ENCODE measurements around the gene RALA. TPM values are rescaled to one million over a fixed set of nuclear protein-coding genes. Genes with fewer than 3 reads are reported as not detected.
"Not testable (repeated sequence)": the region's sequence is repeated elsewhere in the genome, so short reads cannot be mapped to it uniquely, and the experiment has no call there.

RALA gene
- total RNA-seq, 1 donor from 2014 or later, result 26.7 TPM

GRCh38 chr7:39721919-39722597, 98.7 kb downstream of the RALA start:
- DNase-seq (ENCODE audit: low spot score), result no peak

- no peak for DNase-seq (ENCODE audit: low spot score)
Observed at GRCh38 chr7:39727231-39728012, 104.0 kb downstream of the RALA start.

- peak; percentile 99 for DNase-seq (ENCODE audit: low spot score)
Observed at GRCh38 chr7:39732837-39733804, 109.7 kb downstream of the RALA start.

- DNase-seq (ENCODE audit: low spot score), result no peak
Observed at GRCh38 chr7:39733881-39734632, 110.7 kb downstream of the RALA start.

GRCh38 chr7:39734633-39735004, 111.2 kb downstream of the RALA start:
- DNase-seq (ENCODE audit: low spot score), result no peak

- DNase-seq (ENCODE audit: low spot score), result no peak
Observed at GRCh38 chr7:39735903-39736302, 112.5 kb downstream of the RALA start.

GRCh38 chr7:39741942-39742623, 118.7 kb downstream of the RALA start:
- DNase-seq (ENCODE audit: low spot score), result no peak

GRCh38 chr7:39744620-39745019, 121.2 kb downstream of the RALA start:
- DNase-seq (ENCODE audit: low spot score), result no peak

- DNase-seq (ENCODE audit: low spot score), result no peak
Observed at GRCh38 chr7:39745320-39745719, 121.9 kb downstream of the RALA start.

GRCh38 chr7:39746103-39746819, 122.9 kb downstream of the RALA start:
- DNase-seq (ENCODE audit: low spot score), result no peak

- no peak for DNase-seq (ENCODE audit: low spot score)
Observed at GRCh38 chr7:39749177-39749576, 125.8 kb downstream of the RALA start.

GRCh38 chr7:39749717-39750116, 126.3 kb downstream of the RALA start:
- DNase-seq (ENCODE audit: low spot score), result no peak

GRCh38 chr7:39750253-39751077, 127.1 kb downstream of the RALA start:
- DNase-seq (ENCODE audit: low spot score), result no peak

GRCh38 chr7:39753237-39753636, 129.9 kb downstream of the RALA start:
- not testable (repeated sequence) for DNase-seq (ENCODE audit: low spot score)

GRCh38 chr7:39753823-39754325, 130.5 kb downstream of the RALA start:
- DNase-seq (ENCODE audit: low spot score), result no peak

- no peak for DNase-seq (ENCODE audit: low spot score)
Observed at GRCh38 chr7:39754326-39755120, 131.2 kb downstream of the RALA start.

GRCh38 chr7:39757604-39758003, 134.2 kb downstream of the RALA start:
- DNase-seq (ENCODE audit: low spot score), result no peak

Measured in mesenteric fat pad (tissue), 1 donor.